Peyer's patch (tissue), 4 donors: Measurements from ENCODE around the gene IFNK.

Experiments used
- POLR2A ChIP-seq, 2 donors: fragments of 450-650 bp; IDR thresholded peaks; one replicate each; pipeline ENCODE4 v1.5.1; 2017; ENCODE audit warnings: antibody characterized with exemption in 2 of 2, mild to moderate bottlenecking in 2 of 2, moderate library complexity in 2 of 2
- TF ChIP-seq, protein P1 (sequence below), 6 experiments: fragments of 450-650 bp in 4 of 6; fragments of 200-600 bp in 2 of 6; sonication (generic) in 1 of 6; IDR thresholded peaks; one replicate each; pipeline ENCODE4 v1.5.1; 2017 to 2019; ENCODE audit warnings: antibody characterized with exemption in 6 of 6, mild to moderate bottlenecking in 3 of 6, moderate library complexity in 1 of 6

DNA sequence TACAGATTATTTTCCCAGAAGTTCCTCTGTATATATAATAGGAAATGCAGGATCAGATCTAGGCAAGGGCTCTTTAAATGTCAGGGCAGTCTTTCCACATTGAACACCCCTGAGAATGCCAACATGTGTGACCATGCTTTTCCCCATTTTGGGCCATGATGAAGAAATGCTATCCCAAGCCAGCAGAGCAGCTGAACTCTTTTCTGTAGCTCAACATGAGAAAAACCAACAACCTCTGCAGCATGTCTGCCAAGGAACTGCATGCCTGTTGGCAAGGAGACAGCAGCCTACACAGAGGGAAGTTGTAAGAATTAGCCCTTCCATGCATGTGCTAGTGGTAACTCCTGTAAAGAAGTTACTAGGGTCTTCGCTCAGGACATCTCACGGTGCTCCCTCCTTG lies 9.5 kb upstream of the IFNK start:
- TF ChIP-seq, protein P1, sequence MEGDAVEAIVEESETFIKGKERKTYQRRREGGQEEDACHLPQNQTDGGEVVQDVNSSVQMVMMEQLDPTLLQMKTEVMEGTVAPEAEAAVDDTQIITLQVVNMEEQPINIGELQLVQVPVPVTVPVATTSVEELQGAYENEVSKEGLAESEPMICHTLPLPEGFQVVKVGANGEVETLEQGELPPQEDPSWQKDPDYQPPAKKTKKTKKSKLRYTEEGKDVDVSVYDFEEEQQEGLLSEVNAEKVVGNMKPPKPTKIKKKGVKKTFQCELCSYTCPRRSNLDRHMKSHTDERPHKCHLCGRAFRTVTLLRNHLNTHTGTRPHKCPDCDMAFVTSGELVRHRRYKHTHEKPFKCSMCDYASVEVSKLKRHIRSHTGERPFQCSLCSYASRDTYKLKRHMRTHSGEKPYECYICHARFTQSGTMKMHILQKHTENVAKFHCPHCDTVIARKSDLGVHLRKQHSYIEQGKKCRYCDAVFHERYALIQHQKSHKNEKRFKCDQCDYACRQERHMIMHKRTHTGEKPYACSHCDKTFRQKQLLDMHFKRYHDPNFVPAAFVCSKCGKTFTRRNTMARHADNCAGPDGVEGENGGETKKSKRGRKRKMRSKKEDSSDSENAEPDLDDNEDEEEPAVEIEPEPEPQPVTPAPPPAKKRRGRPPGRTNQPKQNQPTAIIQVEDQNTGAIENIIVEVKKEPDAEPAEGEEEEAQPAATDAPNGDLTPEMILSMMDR (IDR thresholded peaks at IDR 0.05), result no peak
- no peak for TF ChIP-seq POLR2A (IDR thresholded peaks at IDR 0.05)
